ENCODE data around the gene RMP24.
"Not testable (repeated sequence)": the region's sequence is repeated elsewhere in the genome, so short reads cannot be mapped to it uniquely, and the experiment has no call there.

RMP24 gene

DNA sequence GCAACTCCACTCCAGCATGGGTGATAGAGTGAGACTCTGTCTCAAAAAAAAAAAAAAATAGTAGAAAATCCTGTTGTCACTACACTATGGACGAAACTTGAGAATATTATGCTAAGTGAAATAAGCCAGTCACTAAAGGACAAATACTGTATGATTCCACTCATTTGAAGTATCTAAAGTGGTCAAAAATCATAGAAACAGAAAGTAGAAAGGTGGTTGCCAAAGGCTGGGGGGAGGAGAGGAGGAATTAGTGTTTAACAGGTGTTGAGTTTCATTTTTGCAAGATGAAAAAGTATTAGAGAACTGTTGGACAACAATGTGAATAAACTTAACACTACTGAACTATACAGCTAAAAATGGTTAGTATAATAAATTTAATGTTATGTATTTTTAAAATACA lies 18.8 kb upstream of the RMP24 start (continued):
- TF ChIP-seq, protein P1, sequence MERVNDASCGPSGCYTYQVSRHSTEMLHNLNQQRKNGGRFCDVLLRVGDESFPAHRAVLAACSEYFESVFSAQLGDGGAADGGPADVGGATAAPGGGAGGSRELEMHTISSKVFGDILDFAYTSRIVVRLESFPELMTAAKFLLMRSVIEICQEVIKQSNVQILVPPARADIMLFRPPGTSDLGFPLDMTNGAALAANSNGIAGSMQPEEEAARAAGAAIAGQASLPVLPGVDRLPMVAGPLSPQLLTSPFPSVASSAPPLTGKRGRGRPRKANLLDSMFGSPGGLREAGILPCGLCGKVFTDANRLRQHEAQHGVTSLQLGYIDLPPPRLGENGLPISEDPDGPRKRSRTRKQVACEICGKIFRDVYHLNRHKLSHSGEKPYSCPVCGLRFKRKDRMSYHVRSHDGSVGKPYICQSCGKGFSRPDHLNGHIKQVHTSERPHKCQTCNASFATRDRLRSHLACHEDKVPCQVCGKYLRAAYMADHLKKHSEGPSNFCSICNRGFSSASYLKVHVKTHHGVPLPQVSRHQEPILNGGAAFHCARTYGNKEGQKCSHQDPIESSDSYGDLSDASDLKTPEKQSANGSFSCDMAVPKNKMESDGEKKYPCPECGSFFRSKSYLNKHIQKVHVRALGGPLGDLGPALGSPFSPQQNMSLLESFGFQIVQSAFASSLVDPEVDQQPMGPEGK (CRISPR knock-in tag; IDR thresholded peaks at IDR 0.05; ENCODE audit: borderline replicate concordance): no peak

DNA sequence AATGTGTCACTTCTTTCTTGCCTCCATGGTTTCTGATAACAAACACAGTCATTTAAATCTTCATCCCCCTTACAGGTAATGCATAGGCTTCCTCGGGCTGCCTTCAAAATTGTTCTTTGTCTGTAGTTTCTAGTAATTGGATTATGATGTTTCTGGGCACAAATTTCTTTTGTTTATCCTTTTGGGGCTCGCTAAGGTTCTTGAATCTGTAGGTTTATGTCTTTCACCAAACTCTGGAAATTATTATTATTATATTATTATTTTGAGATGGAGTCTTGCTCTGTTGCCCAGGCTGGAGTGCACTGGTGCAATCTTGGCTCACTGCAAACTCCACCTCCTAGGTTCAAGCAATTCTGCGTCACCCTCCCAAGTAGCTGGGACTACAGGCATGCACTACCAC lies 16.3 kb upstream of the RMP24 start:
- no peak for ATAC-seq
- TF ChIP-seq, protein P2, sequence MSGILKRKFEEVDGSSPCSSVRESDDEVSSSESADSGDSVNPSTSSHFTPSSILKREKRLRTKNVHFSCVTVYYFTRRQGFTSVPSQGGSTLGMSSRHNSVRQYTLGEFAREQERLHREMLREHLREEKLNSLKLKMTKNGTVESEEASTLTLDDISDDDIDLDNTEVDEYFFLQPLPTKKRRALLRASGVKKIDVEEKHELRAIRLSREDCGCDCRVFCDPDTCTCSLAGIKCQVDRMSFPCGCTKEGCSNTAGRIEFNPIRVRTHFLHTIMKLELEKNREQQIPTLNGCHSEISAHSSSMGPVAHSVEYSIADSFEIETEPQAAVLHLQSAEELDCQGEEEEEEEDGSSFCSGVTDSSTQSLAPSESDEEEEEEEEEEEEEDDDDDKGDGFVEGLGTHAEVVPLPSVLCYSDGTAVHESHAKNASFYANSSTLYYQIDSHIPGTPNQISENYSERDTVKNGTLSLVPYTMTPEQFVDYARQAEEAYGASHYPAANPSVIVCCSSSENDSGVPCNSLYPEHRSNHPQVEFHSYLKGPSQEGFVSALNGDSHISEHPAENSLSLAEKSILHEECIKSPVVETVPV (CRISPR knock-in tag; IDR thresholded peaks at IDR 0.05): no peak
- no peak for TF ChIP-seq ISL1 (CRISPR knock-in tag; IDR thresholded peaks at IDR 0.05)
- no peak for TF ChIP-seq GLIS3 (CRISPR knock-in tag; IDR thresholded peaks at IDR 0.05)
- TF ChIP-seq RARB (CRISPR knock-in tag; IDR thresholded peaks at IDR 0.05): no peak
- TF ChIP-seq ZNF70 (CRISPR knock-in tag; IDR thresholded peaks at IDR 0.05): no peak
- no peak for TF ChIP-seq ARNTL (CRISPR knock-in tag; IDR thresholded peaks at IDR 0.05; ENCODE audit: borderline replicate concordance, low read depth)

DNA sequence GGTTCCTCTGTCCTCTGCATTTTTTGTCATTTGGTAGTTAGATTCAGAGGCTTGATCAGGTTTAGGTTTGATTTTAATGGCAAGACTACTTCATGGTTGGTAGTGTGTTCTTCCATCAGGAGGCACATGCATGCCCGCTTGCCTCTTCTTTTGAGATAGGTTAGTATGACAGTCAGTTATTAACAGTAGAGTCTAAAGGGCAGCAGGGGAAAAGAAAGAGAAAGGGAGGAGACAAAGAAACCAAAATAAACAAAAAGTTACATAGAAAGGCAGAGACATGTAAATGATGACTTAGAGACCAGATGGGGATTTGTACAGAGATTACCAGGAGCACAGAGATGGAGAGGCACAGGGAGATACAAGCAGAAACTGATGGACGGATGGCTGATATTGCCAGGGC lies 10.2 kb upstream of the RMP24 start:
- no peak for TF ChIP-seq OSR1 (CRISPR knock-in tag; IDR thresholded peaks at IDR 0.05)
- no peak for ATAC-seq

DNA sequence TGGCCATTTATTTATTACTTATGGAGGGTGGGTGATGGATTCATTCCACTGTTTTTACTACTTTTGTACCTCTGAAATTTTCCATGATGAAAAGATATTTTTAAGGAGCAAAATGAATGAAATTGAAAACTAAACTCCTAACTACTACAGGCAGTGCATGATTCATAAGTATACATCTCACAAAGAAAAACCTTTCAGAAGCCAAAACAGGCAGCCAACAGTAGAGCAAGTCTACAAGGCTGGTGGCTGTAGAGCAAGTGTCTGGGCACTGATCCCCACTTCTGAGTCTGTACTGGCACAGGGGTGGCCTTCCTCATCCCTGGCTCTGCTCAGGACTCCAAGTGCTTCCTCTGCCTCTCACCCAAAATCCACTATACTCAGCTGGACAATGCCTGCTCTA lies 8.2 kb upstream of the RMP24 start:
- no peak for TF ChIP-seq ZNF8 (CRISPR knock-in tag; IDR thresholded peaks at IDR 0.05)
- no peak for TF ChIP-seq ZFP30 (CRISPR knock-in tag; IDR thresholded peaks at IDR 0.05)
- no peak for TF ChIP-seq OSR1 (CRISPR knock-in tag; IDR thresholded peaks at IDR 0.05)
- TF ChIP-seq ISL1 (CRISPR knock-in tag; IDR thresholded peaks at IDR 0.05): no peak
- TF ChIP-seq, protein P3, sequence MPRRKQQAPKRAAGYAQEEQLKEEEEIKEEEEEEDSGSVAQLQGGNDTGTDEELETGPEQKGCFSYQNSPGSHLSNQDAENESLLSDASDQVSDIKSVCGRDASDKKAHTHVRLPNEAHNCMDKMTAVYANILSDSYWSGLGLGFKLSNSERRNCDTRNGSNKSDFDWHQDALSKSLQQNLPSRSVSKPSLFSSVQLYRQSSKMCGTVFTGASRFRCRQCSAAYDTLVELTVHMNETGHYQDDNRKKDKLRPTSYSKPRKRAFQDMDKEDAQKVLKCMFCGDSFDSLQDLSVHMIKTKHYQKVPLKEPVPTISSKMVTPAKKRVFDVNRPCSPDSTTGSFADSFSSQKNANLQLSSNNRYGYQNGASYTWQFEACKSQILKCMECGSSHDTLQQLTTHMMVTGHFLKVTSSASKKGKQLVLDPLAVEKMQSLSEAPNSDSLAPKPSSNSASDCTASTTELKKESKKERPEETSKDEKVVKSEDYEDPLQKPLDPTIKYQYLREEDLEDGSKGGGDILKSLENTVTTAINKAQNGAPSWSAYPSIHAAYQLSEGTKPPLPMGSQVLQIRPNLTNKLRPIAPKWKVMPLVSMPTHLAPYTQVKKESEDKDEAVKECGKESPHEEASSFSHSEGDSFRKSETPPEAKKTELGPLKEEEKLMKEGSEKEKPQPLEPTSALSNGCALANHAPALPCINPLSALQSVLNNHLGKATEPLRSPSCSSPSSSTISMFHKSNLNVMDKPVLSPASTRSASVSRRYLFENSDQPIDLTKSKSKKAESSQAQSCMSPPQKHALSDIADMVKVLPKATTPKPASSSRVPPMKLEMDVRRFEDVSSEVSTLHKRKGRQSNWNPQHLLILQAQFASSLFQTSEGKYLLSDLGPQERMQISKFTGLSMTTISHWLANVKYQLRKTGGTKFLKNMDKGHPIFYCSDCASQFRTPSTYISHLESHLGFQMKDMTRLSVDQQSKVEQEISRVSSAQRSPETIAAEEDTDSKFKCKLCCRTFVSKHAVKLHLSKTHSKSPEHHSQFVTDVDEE (CRISPR knock-in tag; IDR thresholded peaks at IDR 0.05): no peak
- no peak for TF ChIP-seq TOX (CRISPR knock-in tag; IDR thresholded peaks at IDR 0.05; ENCODE audit: borderline replicate concordance)
- ATAC-seq: no peak

DNA sequence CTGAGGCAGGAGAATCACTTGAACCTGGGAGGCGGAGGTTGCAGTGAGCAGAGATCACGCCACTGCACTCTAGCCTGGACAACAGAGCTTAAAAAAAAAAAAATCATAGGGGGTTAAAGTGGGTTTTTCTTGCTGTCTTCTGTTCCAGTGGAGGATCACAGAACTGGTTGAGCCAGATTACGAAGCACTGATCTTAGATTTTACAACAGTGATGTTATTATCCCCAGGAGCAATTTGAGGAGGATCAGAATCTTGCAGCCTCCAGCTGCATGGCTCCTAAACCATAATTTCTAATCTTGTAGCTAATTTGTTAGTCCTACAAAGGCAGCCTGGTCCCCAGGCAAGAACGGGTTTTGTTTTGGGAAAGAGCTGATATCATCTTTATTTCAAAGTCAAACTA lies 4.6 kb upstream of the RMP24 start:
- ATAC-seq: not testable (repeated sequence)

DNA sequence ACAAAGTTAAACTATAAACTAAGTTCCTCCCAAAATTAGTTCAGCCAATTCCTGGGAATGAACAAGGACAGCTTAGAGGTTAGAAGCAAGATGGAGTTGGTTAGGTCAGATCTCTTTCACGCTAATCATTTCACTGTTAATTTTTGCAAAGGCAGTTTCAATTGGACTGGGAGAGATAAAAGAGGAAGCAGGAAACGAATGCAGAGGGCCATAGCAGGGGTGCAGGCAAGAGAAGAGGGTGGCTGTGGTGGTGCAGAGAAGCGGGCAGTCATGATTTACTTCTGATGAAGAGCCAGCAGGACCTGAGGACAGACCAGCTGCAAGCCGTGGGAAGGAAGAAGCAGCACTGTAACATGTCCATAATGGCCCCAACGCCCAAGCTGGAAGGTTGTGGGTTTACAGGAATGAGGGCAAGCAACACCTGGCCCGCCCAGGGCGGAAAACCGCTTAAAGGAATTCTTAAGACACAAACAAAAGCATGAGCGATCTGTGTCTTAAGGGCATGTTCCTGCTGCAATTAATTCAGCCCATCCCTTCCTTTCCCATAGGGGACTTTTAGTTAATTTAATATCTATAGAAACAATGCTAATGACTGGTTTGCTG lies 4.1 kb upstream of the RMP24 start:
- TF ChIP-seq ZFP30 (CRISPR knock-in tag; IDR thresholded peaks at IDR 0.05) (no peak), ISL1 (CRISPR knock-in tag; IDR thresholded peaks at IDR 0.05) (no peak), ZC3H10 (CRISPR knock-in tag; IDR thresholded peaks at IDR 0.05) (no peak), BACH2 (CRISPR knock-in tag; IDR thresholded peaks at IDR 0.05; ENCODE audit: borderline replicate concordance) (no peak), ZNF8 (CRISPR knock-in tag; IDR thresholded peaks at IDR 0.05) (no peak)
- TF ChIP-seq, protein P4, sequence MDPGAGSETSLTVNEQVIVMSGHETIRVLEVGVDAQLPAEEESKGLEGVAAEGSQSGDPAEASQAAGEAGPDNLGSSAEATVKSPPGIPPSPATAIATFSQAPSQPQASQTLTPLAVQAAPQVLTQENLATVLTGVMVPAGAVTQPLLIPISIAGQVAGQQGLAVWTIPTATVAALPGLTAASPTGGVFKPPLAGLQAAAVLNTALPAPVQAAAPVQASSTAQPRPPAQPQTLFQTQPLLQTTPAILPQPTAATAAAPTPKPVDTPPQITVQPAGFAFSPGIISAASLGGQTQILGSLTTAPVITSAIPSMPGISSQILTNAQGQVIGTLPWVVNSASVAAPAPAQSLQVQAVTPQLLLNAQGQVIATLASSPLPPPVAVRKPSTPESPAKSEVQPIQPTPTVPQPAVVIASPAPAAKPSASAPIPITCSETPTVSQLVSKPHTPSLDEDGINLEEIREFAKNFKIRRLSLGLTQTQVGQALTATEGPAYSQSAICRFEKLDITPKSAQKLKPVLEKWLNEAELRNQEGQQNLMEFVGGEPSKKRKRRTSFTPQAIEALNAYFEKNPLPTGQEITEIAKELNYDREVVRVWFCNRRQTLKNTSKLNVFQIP (CRISPR knock-in tag; IDR thresholded peaks at IDR 0.05; ENCODE audit: borderline replicate concordance, low read depth): no peak
- ATAC-seq: no peak

DNA sequence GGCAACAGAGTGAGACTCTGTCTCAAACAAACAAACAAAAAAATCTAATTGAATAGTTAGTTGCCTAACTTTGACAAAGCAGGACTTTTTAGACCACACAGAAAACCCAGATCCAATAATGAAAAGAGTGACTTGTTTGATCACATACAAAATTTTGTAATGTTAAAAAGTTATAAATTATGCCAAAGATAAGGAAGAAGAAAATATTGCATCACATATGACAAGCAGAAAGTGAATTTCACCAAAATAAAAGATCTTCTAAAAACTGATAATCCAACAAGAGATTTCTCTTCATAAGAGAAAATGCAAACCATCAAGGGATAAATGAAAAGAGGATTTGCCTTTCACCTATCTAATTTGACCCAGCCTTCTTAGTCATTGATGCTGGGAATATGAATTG lies 2.8 kb upstream of the RMP24 start:
- ATAC-seq: no peak

More for the DNA sequence above, 2.8 kb upstream of the RMP24 start:
- TF ChIP-seq ZNF565 (CRISPR knock-in tag; conservative IDR thresholded peaks at IDR 0.05; ENCODE audit: low read depth) (no peak), SNAI2 (CRISPR knock-in tag; IDR thresholded peaks at IDR 0.05) (no peak), ZC3H10 (CRISPR knock-in tag; IDR thresholded peaks at IDR 0.05) (no peak), ESRRG (CRISPR knock-in tag; IDR thresholded peaks at IDR 0.05) (no peak), GLIS3 (CRISPR knock-in tag; IDR thresholded peaks at IDR 0.05) (no peak), CSDC2 (CRISPR knock-in tag; IDR thresholded peaks at IDR 0.05) (no peak), ZFP30 (CRISPR knock-in tag; IDR thresholded peaks at IDR 0.05) (no peak), ARNTL (CRISPR knock-in tag; IDR thresholded peaks at IDR 0.05; ENCODE audit: borderline replicate concordance, low read depth) (no peak), BACH2 (CRISPR knock-in tag; IDR thresholded peaks at IDR 0.05; ENCODE audit: borderline replicate concordance) (no peak)
- TF ChIP-seq, protein P2 (CRISPR knock-in tag; IDR thresholded peaks at IDR 0.05): no peak
